ENCODE data around the gene MCTP1. TPM values are rescaled to one million over a fixed set of nuclear protein-coding genes. Genes with fewer than 3 reads are reported as not detected.

The MCTP1 gene
- total RNA-seq, 2 donors from 2014 or later, result 3.3 to 5.0 TPM

DNA sequence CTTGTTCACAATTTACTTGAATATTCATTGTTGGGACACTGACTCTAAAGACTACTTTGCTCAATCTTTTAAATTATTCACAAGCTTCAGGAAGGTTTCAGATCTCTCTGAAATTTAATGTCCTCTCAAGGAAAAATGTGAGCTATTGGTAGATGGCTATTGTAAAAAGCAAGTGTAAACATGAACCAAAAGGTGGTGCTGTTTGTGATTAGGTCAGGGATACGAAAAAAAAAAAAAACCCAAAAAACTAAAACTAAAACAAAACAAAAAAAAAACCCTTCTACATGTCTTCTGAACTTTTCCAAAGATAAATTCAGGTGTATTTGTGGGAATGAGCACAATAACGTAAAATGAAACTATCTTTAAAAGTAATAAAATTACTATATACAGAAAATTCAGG lies 472.7 kb downstream of the MCTP1 start:
- no peaks in the 10 kb centered on the region for H3K27me3 ChIP-seq (replicated peaks; ENCODE audit: insufficient read depth)
- no peak overlapping the region for H3K27ac ChIP-seq
- DNase-seq (ENCODE audit: low spot score), result no peak
- no peaks in the 10 kb centered on the region for H3K9me3 ChIP-seq
- no peak overlapping the region for H3K4me3 ChIP-seq
- intact Hi-C loops (cut with DNase I), result no loop called here
- 66% methylated on average over 2 of the region's 2 CpGs for WGBS
- H3K4me1 ChIP-seq (replicated peaks), result no peaks in the 10 kb centered on the region
- TF ChIP-seq POLR2AphosphoS5 (IDR thresholded peaks at IDR 0.05) (no peak), CTCF (IDR thresholded peaks at IDR 0.05) (no peak), POLR2A (IDR thresholded peaks at IDR 0.05) (no peak)
- no peaks in the 10 kb centered on the region for H3K36me3 ChIP-seq

DNA sequence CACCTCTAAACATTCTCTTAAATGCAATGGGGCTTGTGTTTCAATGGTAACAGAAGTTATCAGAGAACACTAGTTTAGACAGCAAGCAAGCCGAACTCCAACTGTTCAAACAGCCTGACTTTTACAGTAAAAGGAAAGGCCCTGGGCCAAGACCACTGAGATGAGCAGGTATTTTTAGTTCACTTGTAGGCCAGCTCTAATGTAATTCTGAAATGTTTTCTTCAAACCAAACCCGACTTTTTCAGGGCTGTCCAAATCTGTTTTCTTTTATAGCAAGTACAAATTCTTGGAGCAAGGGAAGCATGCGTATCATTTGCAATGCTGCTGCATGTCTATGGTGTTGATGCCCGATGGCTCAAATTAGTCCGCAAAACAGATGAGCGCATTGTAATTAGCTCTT lies 473.6 kb downstream of the MCTP1 start:
- H3K4me1 ChIP-seq (replicated peaks), result no peaks in the 10 kb centered on the region
- no peaks in the 10 kb centered on the region for H3K9me3 ChIP-seq
- no peaks in the 10 kb centered on the region for H3K27me3 ChIP-seq (replicated peaks; ENCODE audit: insufficient read depth)
- no peak overlapping the region for H3K4me3 ChIP-seq
- TF ChIP-seq POLR2AphosphoS5 (IDR thresholded peaks at IDR 0.05) (no peak), CTCF (IDR thresholded peaks at IDR 0.05) (no peak), POLR2A (IDR thresholded peaks at IDR 0.05) (no peak)
- WGBS, result 55% methylated on average over 6 of the region's 6 CpGs
- intact Hi-C loops (cut with DNase I), result no loop called here
- no peak for DNase-seq (ENCODE audit: low spot score)
- H3K36me3 ChIP-seq, result no peaks in the 10 kb centered on the region
- H3K27ac ChIP-seq, result no peak overlapping the region

GRCh38 chr5:94810877-94811276 lies 474.0 kb downstream of the MCTP1 start:
- Histone ChIP-seq H3K4me1 (replicated peaks) (no peaks in the 10 kb centered on the region), H3K9me3 (no peaks in the 10 kb centered on the region), H3K27me3 (replicated peaks; ENCODE audit: insufficient read depth) (no peaks in the 10 kb centered on the region), H3K4me3 (no peak overlapping the region), H3K36me3 (no peaks in the 10 kb centered on the region), H3K27ac (no peak overlapping the region)
- no peak for TF ChIP-seq CTCF (IDR thresholded peaks at IDR 0.05)
- no peak for TF ChIP-seq POLR2A (IDR thresholded peaks at IDR 0.05)
- no peak for TF ChIP-seq POLR2AphosphoS5 (IDR thresholded peaks at IDR 0.05)
- DNase-seq (ENCODE audit: low spot score), result no peak
- 59% methylated on average over 2 of the region's 2 CpGs for WGBS
- intact Hi-C loops (cut with DNase I), result no loop called here

GRCh38 chr5:94810281-94810680 lies 474.6 kb downstream of the MCTP1 start:
- Histone ChIP-seq H3K9me3 (no peaks in the 10 kb centered on the region), H3K36me3 (no peaks in the 10 kb centered on the region), H3K27me3 (replicated peaks; ENCODE audit: insufficient read depth) (no peaks in the 10 kb centered on the region), H3K4me3 (no peak overlapping the region), H3K4me1 (replicated peaks) (no peaks in the 10 kb centered on the region), H3K27ac (no peak overlapping the region)
- TF ChIP-seq CTCF (IDR thresholded peaks at IDR 0.05), result no peak
- TF ChIP-seq POLR2AphosphoS5 (IDR thresholded peaks at IDR 0.05), result no peak
- TF ChIP-seq POLR2A (IDR thresholded peaks at IDR 0.05), result no peak
- intact Hi-C loops (cut with DNase I), result no loop called here
- DNase-seq (ENCODE audit: low spot score), result no peak

DNA sequence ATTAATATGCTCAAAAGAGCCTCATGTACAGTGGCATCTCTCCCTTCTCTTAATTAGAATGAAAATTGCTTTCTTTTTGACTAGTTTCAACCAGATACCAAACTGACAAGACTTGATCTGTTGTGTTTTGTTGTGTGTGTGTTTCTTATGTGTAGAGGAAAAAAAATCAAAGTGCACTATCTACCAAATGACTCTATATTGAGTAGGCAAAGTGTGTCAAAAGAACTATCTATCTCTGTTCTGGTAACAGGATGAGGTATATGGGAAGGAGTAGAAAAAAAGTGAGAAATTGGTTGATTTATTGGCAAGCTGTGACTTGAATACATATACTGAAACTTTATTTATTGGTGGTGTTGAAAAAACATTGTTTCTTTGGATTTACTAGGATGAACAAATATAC lies 476.4 kb downstream of the MCTP1 start:
- DNase-seq (ENCODE audit: low spot score), result no peak
- no peaks in the 10 kb centered on the region for H3K9me3 ChIP-seq
- no peak overlapping the region for H3K4me3 ChIP-seq
- H3K36me3 ChIP-seq, result no peaks in the 10 kb centered on the region
- no peak for TF ChIP-seq POLR2AphosphoS5 (IDR thresholded peaks at IDR 0.05)
- TF ChIP-seq CTCF (IDR thresholded peaks at IDR 0.05), result no peak
- no peak for TF ChIP-seq POLR2A (IDR thresholded peaks at IDR 0.05)
- H3K27me3 ChIP-seq (replicated peaks; ENCODE audit: insufficient read depth), result no peaks in the 10 kb centered on the region
- intact Hi-C loops (cut with DNase I), result no loop called here
- H3K27ac ChIP-seq, result no peak overlapping the region
- no peaks in the 10 kb centered on the region for H3K4me1 ChIP-seq (replicated peaks)
